LNCAP (cell line): ENCODE results near the gene MRPL49.

ENCODE experiments used
- CTCF ChIP-seq: fragments of 450-650 bp; IDR thresholded peaks from 2 replicates; pipeline ENCODE4 v1.5.1; 2017; ENCODE audit warnings: mild to moderate bottlenecking

MRPL49 gene

GRCh38 chr11:65107751-65108468, 14.2 kb upstream of the MRPL49 start:
- no peak for TF ChIP-seq CTCF

DNA sequence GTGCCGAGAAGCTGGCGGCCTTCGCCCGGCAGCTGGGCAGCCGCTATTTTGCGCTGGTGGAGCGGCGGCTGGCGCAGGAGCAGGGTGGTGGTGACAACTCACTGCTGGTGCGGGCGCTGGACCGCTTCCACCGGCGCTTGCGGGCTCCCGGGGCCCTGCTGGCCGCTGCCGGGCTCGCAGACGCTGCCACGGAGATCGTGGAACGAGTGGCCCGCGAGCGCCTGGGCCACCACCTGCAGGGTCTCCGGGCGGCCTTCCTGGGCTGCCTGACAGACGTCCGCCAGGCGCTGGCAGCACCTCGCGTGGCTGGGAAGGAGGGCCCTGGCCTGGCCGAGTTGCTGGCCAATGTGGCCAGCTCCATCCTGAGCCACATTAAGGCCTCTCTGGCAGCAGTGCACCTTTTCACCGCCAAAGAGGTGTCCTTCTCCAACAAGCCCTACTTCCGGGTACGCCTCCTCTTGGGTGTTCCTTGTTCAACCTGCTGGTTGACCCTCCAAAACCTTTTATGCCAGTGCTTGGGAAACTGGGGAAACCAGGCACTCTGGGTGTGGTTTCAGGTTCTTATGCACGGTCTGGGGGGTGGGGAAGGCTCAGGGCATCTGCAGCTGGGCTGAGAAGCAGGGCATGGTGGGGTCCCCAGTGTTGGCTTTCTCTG, 13.5 kb upstream of the MRPL49 start:
- no peak for TF ChIP-seq CTCF

GRCh38 chr11:65109231-65110198, 12.6 kb upstream of the MRPL49 start:
- TF ChIP-seq CTCF, result no peak

DNA sequence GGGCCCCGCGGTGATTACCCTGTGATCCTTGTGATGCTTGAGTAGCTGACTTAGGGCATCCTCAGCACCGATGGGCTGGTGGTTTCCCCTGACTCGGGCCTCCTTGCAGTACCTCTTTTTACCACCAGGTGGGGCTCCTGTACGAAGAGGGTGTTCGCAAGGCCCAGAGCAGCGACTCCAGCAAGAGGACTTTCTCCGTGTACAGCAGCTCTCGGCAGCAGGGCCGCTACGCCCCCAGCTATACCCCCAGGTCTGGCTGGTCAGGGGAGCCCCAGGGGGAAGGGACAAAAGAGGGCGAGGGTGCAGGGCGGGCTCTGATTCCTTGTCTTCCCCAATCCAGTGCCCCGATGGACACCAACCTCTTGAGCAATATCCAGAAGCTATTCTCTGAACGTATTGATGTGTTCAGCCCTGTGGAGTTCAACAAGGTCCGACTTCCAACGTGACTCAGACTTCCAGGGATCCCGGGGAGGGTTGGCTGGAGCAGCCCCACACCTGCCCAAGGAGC, 11.7 kb upstream of the MRPL49 start:
- peak; percentile 94 for TF ChIP-seq CTCF

GRCh38 chr11:65111159-65111743, 10.9 kb upstream of the MRPL49 start:
- no peak for TF ChIP-seq CTCF

DNA sequence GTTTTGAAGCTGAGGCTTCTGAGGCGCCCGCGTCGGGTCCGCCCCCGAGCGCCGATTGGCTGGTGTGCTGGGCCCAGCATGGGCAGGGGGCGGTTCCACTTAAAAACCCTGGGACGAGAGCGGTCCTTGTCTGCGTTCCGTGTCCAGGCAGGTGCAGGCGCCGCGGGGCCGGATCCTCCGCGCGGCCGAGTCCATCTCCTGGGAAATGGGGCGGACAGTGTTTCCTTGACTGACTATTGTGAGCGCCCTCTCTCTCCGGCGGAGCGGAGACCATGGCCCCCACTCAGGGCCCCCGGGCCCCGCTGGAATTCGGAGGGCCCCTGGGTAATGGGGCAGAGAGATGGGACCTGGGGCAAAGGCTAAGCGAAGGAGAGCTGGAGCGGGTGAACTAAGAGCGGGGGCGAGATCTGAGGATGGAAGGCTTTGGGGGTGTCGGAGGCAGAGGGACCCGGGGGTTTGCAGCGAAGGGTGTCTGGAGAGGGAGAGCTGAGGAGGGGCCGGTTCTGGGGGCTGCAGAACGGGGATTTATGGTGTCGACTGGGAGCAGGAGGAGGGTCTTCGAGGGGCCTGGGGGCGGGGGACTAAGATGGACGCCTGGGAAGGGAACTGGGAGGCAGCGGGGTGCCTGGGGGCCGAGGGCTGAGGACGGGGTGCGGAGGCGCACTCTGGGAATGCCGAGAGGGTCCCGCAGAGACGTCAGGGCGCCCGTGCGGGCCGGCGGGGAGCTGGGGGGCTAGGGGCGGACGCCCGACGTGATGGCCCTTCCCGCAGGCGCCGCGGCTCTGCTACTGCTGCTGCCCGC, 10.2 kb upstream of the MRPL49 start, which contains the start of gene TM7SF2:
Gene TM7SF2 (plus strand): TSS at position 129 of the 802 bp plus-strand sequence. CDS start 144 bp downstream, at position 273.
- TF ChIP-seq CTCF, result no peak
